ENCODE measurements around the gene PLEKHM3.

- TF ChIP-seq CTCF (IDR thresholded peaks at IDR 0.05) (no peak), POLR2A (IDR thresholded peaks at IDR 0.05) (no peak)
Measured at GRCh38 chr2:207863345-207863744, 162.0 kb downstream of the PLEKHM3 start.

All from adrenal gland (tissue), 5 donors.